Gastrocnemius medialis (tissue), 4 donors: ENCODE data around the gene CTRB1.

Source experiments
- CTCF ChIP-seq, 5 experiments: fragments of 450-650 bp in 3 of 5; fragments of 200-600 bp in 2 of 5; sonication (generic) in 2 of 5; IDR thresholded peaks in 4 of 5; conservative IDR thresholded peaks in 1 of 5; 1 replicate in 4 of 5; 2 replicates in 1 of 5; pipeline ENCODE4 v1.5.1; 2016 to 2019; ENCODE audit warnings: antibody characterized with exemption in 5 of 5, mild to moderate bottlenecking in 3 of 5, moderate library complexity in 3 of 5
- POLR2A ChIP-seq, 2 donors: fragments of 450-650 bp; IDR thresholded peaks; one replicate each; pipeline ENCODE4 v1.6.1; 2017; ENCODE audit warnings: antibody characterized with exemption in 2 of 2, mild to moderate bottlenecking in 2 of 2, moderate library complexity in 2 of 2

GRCh38 chr16:75224306-75225082 is 5.7 kb downstream of the CTRB1 start:
- TF ChIP-seq CTCF (IDR thresholded peaks at IDR 0.05 in 4 of 5, conservative IDR thresholded peaks at IDR 0.05 in 1 of 5): no peak
- TF ChIP-seq POLR2A (IDR thresholded peaks at IDR 0.05): no peak
